Activated naive CD4-positive, alpha-beta T cell treated with anti-CD3 and anti-CD28 coated beads, Interleukin-2, amount 50 U/mL, for 72 hours (primary cell): ENCODE data around the gene ANKRD49. TPM values are rescaled to one million over a fixed set of nuclear protein-coding genes. Genes with fewer than 3 reads are reported as not detected.
A peak's percentile ranks its signal among the peaks of the same experiment; 100 is the strongest.
"Not testable (repeated sequence)": the region's sequence is repeated elsewhere in the genome, so short reads cannot be mapped to it uniquely, and the experiment has no call there.

Experiments
- ATAC-seq, 2 donors: fragments of 150-1000 bp; cut with Tn5 transposase; 2 replicates each; pipeline ENCODE4 v1.10.0; 2021; ENCODE audit warnings: mild to moderate bottlenecking in 2 of 2, moderate library complexity in 2 of 2
- DNase-seq, 2 donors: peaks; one replicate each; pipeline ENCODE4 v3.0.0; 2021 to 2022; ENCODE audit warnings: low spot score in 2 of 2
- H3K27ac Mint-ChIP-seq, 2 donors: one replicate each; pipeline ENCODE4 v1.8.0; 2022; ENCODE audit warnings: mild to moderate bottlenecking in 2 of 2, mixed read lengths in 2 of 2
- H3K36me3 Mint-ChIP-seq, 2 donors: one replicate each; pipeline ENCODE4 v1.8.0; 2022; ENCODE audit warnings: mixed read lengths in 2 of 2
- H3K9me3 Mint-ChIP-seq, 2 donors: one replicate each; pipeline ENCODE4 v1.8.0; 2022; ENCODE audit warnings: mixed read lengths in 2 of 2
- total RNA-seq, 2 donors: library from RNA; stranded (reverse); gene quantifications; one replicate each; pipeline ENCODE4 v1.2.3, GENCODE V29; 2022

Gene ANKRD49
- total RNA-seq, 2 donors from 2014 or later = 18.1 to 22.8 TPM

GRCh38 chr11:94486068-94486467, 7.7 kb upstream of the ANKRD49 start:
- ATAC-seq (no peak), DNase-seq (no peak)
- no peak overlapping the region for H3K27ac Mint-ChIP-seq
- peaks cover 21 to 55% of the 10 kb centered on the region in 2 donors for H3K36me3 Mint-ChIP-seq
- no peaks in the 10 kb centered on the region for H3K9me3 Mint-ChIP-seq

GRCh38 chr11:94494126-94494680, 419 bp downstream of the ANKRD49 start:
- Mint-ChIP-seq H3K9me3 (no peaks in the 10 kb centered on the region), H3K36me3 (peaks cover 13 to 29% of the 10 kb centered on the region in 2 donors), H3K27ac (peak overlapping the region; percentile 98 to 99)
- peak; percentile 63 to 78 for ATAC-seq
- DNase-seq = no peak

GRCh38 chr11:94500181-94500580, 6.4 kb downstream of the ANKRD49 start:
- no peak overlapping the region for H3K27ac Mint-ChIP-seq

GRCh38 chr11:94501522-94501921, 7.7 kb downstream of the ANKRD49 start:
- Mint-ChIP-seq H3K9me3 (no peaks in the 10 kb centered on the region), H3K36me3 (no peaks in the 10 kb centered on the region), H3K27ac (no peak overlapping the region)
- ATAC-seq (no peak), DNase-seq (no peak)

More at GRCh38 chr11:94500181-94500580, 6.4 kb downstream of the ANKRD49 start:
- DNase-seq (no peak), ATAC-seq (no peak)
- Mint-ChIP-seq H3K36me3 (no peaks in the 10 kb centered on the region), H3K9me3 (no peaks in the 10 kb centered on the region)

- no peak for DNase-seq
- no peaks in the 10 kb centered on the region for H3K9me3 Mint-ChIP-seq
- H3K36me3 Mint-ChIP-seq = no peaks in the 10 kb centered on the region
- no peak overlapping the region for H3K27ac Mint-ChIP-seq
- peak; percentile 57 to 73 for ATAC-seq
Observed at GRCh38 chr11:94504689-94505293, 11.0 kb downstream of the ANKRD49 start.

- not testable (repeated sequence) for H3K36me3 Mint-ChIP-seq, H3K9me3 Mint-ChIP-seq, H3K27ac Mint-ChIP-seq, ATAC-seq, DNase-seq
Observed at GRCh38 chr11:94506513-94506912, 12.7 kb downstream of the ANKRD49 start.

- ATAC-seq (no peak), DNase-seq (no peak)
- Mint-ChIP-seq H3K27ac (no peak overlapping the region), H3K36me3 (no peaks in the 10 kb centered on the region), H3K9me3 (no peaks in the 10 kb centered on the region)
Observed at GRCh38 chr11:94507485-94507884, 13.7 kb downstream of the ANKRD49 start.

- H3K27ac Mint-ChIP-seq = no peak within 1 kb of the TSS
- H3K36me3 Mint-ChIP-seq = no peaks in the 10 kb centered on the region
- H3K9me3 Mint-ChIP-seq = no peaks in the 10 kb centered on the region
- DNase-seq (peak in 1 of 2 donors; percentile 44), ATAC-seq (peak; percentile 88)
Observed at GRCh38 chr11:94511932-94512781, 18.4 kb downstream of the ANKRD49 start, which contains the start of gene C11orf97. Gene C11orf97, plus strand, starts transcription at chr11:94512461. Its CDS starts 68 bp downstream, at chr11:94512529.

- ATAC-seq (peak in 1 of 2 donors; percentile 20), DNase-seq (no peak)
- Mint-ChIP-seq H3K36me3 (no peaks in the 10 kb centered on the region), H3K27ac (no peak overlapping the region), H3K9me3 (no peaks in the 10 kb centered on the region)
Observed at GRCh38 chr11:94513091-94513490, 19.3 kb downstream of the ANKRD49 start.

GRCh38 chr11:94515398-94515797, 21.6 kb downstream of the ANKRD49 start:
- DNase-seq (no peak), ATAC-seq (no peak)
- Mint-ChIP-seq H3K9me3 (no peaks in the 10 kb centered on the region), H3K36me3 (no peaks in the 10 kb centered on the region), H3K27ac (no peak overlapping the region)

GRCh38 chr11:94516725-94517124, 22.9 kb downstream of the ANKRD49 start:
- DNase-seq (no peak), ATAC-seq (no peak)
- Mint-ChIP-seq H3K27ac (no peak overlapping the region), H3K36me3 (no peaks in the 10 kb centered on the region), H3K9me3 (no peaks in the 10 kb centered on the region)

GRCh38 chr11:94518300-94518699, 24.5 kb downstream of the ANKRD49 start:
- DNase-seq (no peak), ATAC-seq (no peak)
- no peaks in the 10 kb centered on the region for H3K36me3 Mint-ChIP-seq
- no peaks in the 10 kb centered on the region for H3K9me3 Mint-ChIP-seq
- H3K27ac Mint-ChIP-seq = no peak overlapping the region

GRCh38 chr11:94519478-94520084, 25.8 kb downstream of the ANKRD49 start:
- peak; percentile 36 to 44 for ATAC-seq
- no peaks in the 10 kb centered on the region for H3K9me3 Mint-ChIP-seq
- H3K27ac Mint-ChIP-seq = no peak overlapping the region
- H3K36me3 Mint-ChIP-seq = no peaks in the 10 kb centered on the region
- DNase-seq = no peak

- no peak for DNase-seq
- H3K36me3 Mint-ChIP-seq = no peaks in the 10 kb centered on the region
- H3K9me3 Mint-ChIP-seq = no peaks in the 10 kb centered on the region
- no peak overlapping the region for H3K27ac Mint-ChIP-seq
- no peak for ATAC-seq
Observed at GRCh38 chr11:94521684-94522083, 27.9 kb downstream of the ANKRD49 start.

GRCh38 chr11:94524341-94524740, 30.6 kb downstream of the ANKRD49 start:
- H3K36me3 Mint-ChIP-seq = no peaks in the 10 kb centered on the region
- no peak for DNase-seq
- H3K9me3 Mint-ChIP-seq = no peaks in the 10 kb centered on the region
- H3K27ac Mint-ChIP-seq = no peak overlapping the region
- ATAC-seq = no peak

- Mint-ChIP-seq H3K36me3 (no peaks in the 10 kb centered on the region), H3K27ac (no peak overlapping the region), H3K9me3 (no peaks in the 10 kb centered on the region)
- no peak for ATAC-seq
- no peak for DNase-seq
Observed at GRCh38 chr11:94525546-94526324, 32.0 kb downstream of the ANKRD49 start.
